ENCODE results near the gene ASAH2B. TPM values are rescaled to one million over a fixed set of nuclear protein-coding genes. Genes with fewer than 3 reads are reported as not detected.

Gene ASAH2B
- total and polyA plus RNA-seq, 2 of the 13 experiments (the other 11 are each of a cell fraction or from before 2014, with no cell fraction given) = 4.2 to 4.6 TPM

DNA sequence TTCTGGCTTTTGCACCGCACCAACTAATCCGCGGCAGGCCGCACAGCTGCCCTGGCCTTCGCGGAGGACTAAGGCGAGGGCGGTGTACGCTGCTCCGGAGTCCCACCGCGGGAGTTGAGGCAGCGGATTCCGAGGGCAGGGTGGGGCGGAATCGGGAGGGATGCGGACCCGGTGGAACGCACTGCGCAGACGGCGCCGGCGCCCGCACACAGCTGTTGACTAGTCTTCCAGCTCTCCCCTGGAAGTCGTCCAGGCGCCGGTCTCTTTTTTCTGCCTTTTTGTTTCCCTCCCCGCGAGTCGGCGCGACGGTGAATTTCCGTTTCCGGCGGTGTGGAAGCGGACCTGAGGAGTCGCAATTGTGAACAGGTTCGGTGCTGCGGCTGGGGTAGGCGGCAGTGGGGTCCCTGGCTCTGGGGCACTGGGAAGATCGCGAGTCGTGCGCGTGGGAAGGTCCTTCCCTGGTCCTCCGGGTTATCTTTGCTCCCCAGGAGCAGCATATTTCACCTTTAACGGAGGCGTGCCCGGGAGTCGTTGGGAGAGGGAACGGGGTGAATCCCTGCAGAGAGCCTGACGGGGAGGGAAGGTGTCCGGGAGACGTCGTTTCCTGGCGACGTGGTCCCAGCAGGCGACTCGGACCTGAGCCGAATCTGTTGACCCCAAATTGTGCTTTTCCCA, at the start of gene ASAH2B (continued):
- TF ChIP-seq, protein P1, sequence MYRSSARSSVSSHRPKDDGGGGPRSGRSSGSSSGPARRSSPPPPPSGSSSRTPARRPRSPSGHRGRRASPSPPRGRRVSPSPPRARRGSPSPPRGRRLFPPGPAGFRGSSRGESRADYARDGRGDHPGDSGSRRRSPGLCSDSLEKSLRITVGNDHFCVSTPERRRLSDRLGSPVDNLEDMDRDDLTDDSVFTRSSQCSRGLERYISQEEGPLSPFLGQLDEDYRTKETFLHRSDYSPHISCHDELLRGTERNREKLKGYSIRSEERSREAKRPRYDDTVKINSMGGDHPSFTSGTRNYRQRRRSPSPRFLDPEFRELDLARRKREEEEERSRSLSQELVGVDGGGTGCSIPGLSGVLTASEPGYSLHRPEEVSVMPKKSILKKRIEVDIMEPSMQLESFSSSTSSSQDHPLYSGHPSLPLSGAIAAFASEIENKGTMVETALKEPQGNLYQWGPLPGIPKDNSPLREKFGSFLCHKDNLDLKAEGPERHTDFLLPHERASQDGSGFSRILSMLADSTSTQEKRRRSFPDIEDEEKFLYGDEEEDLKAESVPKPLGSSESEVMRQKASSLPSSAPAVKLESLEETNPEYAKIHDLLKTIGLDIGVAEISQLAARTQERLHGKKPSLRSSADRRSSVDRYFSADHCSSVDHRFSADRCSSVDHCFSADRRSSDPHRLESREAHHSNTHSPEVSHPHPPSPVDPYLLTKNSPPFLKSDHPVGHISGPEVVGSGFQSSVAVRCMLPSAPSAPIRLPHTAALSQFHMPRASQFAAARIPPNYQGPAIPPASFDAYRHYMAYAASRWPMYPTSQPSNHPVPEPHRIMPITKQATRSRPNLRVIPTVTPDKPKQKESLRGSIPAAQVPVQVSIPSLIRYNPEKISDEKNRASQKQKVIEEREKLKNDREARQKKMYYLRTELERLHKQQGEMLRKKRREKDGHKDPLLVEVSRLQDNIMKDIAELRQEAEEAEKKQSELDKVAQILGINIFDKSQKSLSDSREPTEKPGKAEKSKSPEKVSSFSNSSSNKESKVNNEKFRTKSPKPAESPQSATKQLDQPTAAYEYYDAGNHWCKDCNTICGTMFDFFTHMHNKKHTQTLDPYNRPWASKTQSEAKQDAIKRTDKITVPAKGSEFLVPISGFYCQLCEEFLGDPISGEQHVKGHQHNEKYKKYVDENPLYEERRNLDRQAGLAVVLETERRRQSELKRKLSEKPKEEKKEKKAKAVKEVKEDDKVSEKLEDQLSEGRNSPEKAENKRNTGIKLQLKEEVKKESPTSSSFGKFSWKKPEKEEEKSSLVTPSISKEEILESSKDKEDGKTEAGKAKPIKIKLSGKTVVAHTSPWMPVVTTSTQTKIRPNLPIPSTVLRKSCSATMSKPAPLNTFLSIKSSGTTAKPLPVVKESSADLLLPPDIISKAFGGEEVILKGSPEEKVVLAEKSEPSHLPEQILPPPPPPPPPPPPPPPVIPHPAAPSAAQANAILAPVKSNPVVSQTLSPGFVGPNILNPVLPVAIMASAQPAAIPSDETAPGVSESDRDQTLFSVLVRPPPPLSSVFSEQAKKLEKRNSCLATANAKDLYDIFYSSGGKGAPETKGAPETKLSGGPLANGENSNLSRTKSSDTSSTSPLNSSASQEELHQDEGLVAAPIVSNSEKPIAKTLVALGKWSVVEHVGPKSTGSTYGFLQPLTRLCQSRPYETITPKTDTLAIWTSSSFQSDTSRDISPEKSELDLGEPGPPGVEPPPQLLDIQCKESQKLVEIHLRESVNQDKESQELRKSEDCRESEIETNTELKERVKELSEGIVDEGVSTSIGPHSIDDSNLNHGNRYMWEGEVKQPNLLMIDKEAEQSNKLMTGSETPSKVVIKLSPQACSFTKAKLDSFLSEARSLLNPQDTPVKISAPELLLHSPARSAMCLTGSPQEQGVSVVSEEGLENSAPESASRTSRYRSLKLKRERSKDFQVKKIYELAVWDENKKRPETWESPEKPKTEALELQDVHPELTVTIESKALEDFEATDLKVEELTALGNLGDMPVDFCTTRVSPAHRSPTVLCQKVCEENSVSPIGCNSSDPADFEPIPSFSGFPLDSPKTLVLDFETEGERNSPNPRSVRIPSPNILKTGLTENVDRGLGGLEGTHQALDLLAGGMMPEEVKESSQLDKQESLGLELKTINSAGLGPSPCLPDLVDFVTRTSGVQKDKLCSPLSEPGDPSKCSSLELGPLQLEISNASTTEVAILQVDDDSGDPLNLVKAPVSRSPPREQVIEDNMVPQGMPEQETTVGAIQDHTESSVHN (CRISPR knock-in tag; IDR thresholded peaks at IDR 0.05) = no peak
- no peak for TF ChIP-seq ZBTB1 (CRISPR knock-in tag; IDR thresholded peaks at IDR 0.05; ENCODE audit: borderline replicate concordance)
- no peak for TF ChIP-seq CHD4 (IDR thresholded peaks at IDR 0.05; ENCODE audit: borderline replicate concordance, low read length)
- TF ChIP-seq SRF (IDR thresholded peaks at IDR 0.05; ENCODE audit: low read depth, low read length) = no peak
- no peak for TF ChIP-seq ZNF850 (CRISPR knock-in tag; conservative IDR thresholded peaks at IDR 0.05)
- TF ChIP-seq HOXD1 (CRISPR knock-in tag; IDR thresholded peaks at IDR 0.05) = no peak
- TF ChIP-seq ZKSCAN1 (IDR thresholded peaks at IDR 0.05; ENCODE audit: low read length) = no peak
- no peak for TF ChIP-seq KLF9 (CRISPR knock-in tag; IDR thresholded peaks at IDR 0.05; ENCODE audit: low read depth)
- TF ChIP-seq GFI1 (CRISPR knock-in tag; IDR thresholded peaks at IDR 0.05; ENCODE audit: borderline replicate concordance) = no peak
- no peak for TF ChIP-seq ZNF674 (CRISPR knock-in tag; IDR thresholded peaks at IDR 0.05; ENCODE audit: low read depth)
- TF ChIP-seq ZFP37 (CRISPR knock-in tag; IDR thresholded peaks at IDR 0.05; ENCODE audit: borderline replicate concordance) = 0 out of 2 replicates have a peak, but pooled peaks have one; percentile 46
- TF ChIP-seq MIXL1 (CRISPR knock-in tag; IDR thresholded peaks at IDR 0.05) = no peak
- TF ChIP-seq ZNF879 (CRISPR knock-in tag; IDR thresholded peaks at IDR 0.05) = no peak
- no peak for TF ChIP-seq TCF7 (IDR thresholded peaks at IDR 0.05; ENCODE audit: low read depth)
- no peak for TF ChIP-seq ETV6 (CRISPR knock-in tag; conservative IDR thresholded peaks at IDR 0.05)
- TF ChIP-seq FLYWCH1 (CRISPR knock-in tag; IDR thresholded peaks at IDR 0.05) = no peak
- TF ChIP-seq GATAD2A (CRISPR knock-in tag; IDR thresholded peaks at IDR 0.05) = peak; percentile 47; the same call in 1 of the 2 replicates
- TF ChIP-seq, protein P2, sequence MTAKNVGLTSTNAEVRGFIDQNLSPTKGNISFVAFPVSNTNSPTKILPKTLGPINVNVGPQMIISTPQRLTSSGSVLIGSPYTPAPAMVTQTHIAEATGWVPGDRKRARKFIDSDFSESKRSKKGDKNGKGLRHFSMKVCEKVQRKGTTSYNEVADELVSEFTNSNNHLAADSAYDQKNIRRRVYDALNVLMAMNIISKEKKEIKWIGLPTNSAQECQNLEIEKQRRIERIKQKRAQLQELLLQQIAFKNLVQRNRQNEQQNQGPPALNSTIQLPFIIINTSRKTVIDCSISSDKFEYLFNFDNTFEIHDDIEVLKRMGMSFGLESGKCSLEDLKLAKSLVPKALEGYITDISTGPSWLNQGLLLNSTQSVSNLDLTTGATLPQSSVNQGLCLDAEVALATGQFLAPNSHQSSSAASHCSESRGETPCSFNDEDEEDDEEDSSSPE (CRISPR knock-in tag; IDR thresholded peaks at IDR 0.05) = peak; percentile 86
- TF ChIP-seq PATZ1 (CRISPR knock-in tag; IDR thresholded peaks at IDR 0.05) = peak; percentile 31; the same call in 1 of the 2 replicates
- TF ChIP-seq RAD21 (CRISPR knock-in tag; IDR thresholded peaks at IDR 0.05) = no peak
- peak; percentile 58 for TF ChIP-seq YEATS2 (CRISPR knock-in tag; IDR thresholded peaks at IDR 0.05; ENCODE audit: borderline replicate concordance)
- no peak for TF ChIP-seq RFXANK (CRISPR knock-in tag; IDR thresholded peaks at IDR 0.05)

Data from HepG2 (cell line).